Activated CD4-positive, CD25-positive, alpha-beta regulatory T cell treated with anti-CD3 and anti-CD28 coated beads, Interleukin-2, amount 50 U/mL, for 72 hours (primary cell): ENCODE results near the gene PCLAF.
"Not testable (repeated sequence)": the region's sequence is repeated elsewhere in the genome, so short reads cannot be mapped to it uniquely, and the experiment has no call there.

Experiments
- DNase-seq: peaks from one replicate; pipeline ENCODE4 v3.0.0; 2021

Gene PCLAF

DNA sequence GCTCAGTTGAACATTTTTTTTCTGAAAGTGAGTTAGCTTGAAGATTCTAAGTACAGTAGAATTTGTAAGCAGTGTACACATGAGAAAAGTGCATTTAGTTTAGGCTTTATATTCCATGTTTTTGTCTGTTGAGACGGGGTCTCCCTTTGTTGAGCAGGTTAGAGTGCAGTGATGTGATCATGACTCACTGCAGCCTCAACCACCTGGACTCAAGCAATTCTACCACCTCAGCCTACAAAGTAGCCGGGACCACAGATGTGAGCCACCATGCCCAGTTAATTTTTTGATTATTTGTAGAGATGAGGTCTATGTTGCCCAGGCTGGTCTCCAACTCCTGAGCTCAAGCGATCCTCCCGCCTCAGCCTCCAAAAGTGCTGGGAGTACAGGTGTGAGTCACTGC is 20.0 kb downstream of the PCLAF start:
- DNase-seq: no peak

DNA sequence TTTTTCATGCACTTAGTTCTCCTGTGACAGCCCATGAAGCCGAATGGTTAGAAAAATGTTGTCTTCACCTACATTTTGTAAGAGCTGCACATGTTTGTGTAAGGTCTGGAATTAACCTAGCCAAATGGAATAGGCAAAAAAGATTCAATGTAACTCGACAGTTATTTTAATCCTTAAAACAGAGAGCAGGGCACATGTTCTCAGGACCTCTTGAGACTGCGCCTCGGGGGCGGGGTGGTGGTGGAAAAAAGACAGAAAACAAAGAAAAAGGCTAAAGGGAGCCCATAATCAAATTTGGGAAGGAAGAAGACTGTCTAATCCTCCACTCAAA is 24.6 kb downstream of the PCLAF start:
- DNase-seq: no peak

DNA sequence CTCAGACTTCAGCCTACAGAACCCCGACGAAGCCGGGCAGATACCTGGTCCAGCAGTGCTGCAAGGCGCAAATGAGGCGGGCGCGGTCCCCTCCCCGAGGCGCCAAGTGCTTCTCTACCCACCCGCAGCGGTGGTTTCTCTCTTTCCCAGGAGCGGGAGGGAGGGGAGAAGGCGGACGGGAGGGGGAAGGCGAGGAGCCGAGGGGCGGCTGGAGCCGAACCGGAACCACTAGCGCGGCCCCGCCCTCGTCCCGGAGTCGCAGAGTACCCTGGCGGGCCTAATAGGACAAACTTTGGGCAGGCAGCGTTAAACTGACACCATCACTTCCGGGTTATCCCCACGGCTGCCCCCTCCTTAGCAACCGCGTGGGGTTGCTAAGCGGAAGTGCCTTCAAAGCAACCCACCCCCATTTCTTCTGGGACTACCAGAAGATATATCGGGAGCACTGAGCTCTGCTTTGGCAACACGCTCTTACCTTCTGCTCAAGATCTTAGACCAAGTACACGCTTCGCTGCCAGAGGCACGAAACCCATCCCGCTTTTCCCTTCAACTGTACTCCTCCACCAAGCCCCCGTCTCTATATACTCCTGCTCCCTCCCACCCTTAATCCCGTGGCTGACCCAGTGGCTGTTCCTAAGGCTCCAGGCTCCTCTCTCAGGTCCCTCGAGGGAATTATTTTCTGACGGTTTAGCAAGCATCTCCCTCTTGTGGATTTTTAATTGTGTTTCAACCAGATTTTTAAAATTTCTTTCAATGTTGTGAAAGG is 25.1 kb downstream of the PCLAF start, which contains the start of gene CSNK1G1:
TSS of gene CSNK1G1 (minus strand) at position 230 of the 766 bp plus-strand sequence. CDS start 55,674 bp downstream, outside the sequence.
- DNase-seq: peak; percentile 88

GRCh38 chr15:64355348-64355943 is 25.8 kb downstream of the PCLAF start:
- DNase-seq: no peak

DNA sequence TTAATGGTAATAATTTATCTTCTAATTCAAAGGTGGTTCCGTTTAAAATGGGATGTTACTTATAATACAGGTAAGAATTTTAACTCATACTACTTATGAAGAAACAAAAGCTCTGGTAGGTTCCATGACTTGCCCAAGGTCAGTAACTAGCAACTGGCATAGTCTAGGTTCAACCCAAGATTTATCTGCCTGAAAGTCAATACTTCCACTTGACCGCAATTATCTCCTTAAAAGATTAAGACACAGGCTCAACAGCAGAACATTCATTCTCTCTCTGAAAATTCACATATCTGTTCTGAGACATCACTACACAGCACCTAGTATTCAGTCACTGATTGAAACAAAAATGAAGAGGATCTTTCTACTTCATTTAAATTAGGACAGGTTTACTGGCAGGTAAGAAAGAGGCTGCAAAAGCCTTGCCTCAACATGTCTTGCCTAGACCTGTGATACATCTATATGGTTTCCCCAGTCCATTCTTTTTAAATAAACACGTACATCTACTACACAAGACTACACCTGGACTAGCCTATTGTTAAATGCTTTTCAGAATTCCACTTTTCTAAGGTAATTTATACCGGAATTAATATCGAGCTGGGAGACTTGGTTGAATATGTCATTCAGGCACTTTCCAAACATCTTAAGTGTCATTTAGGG is 26.4 kb downstream of the PCLAF start:
- no peak for DNase-seq

- DNase-seq: no peak
Measured at GRCh38 chr15:64351265-64351664, 30.0 kb downstream of the PCLAF start.

DNA sequence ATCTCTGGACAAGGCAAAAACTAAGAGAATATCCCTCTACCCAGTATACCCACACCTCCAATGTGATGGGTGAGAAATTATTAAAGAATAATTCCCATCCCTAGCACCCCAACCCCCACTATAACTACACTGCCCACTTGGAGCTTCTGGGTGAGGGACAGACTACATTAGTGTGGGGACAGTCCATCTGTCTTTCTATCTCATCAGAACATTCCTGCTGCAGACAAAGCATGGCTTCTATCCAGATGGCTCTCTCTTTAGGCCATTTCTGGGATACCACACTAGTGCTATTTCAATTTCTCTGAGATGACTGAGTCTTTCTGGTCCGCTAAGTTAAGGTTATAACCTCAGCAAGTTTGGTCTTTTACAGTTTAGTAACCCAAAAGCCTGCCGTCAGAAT is 31.9 kb downstream of the PCLAF start:
- no peak for DNase-seq

- DNase-seq: no peak
Measured at GRCh38 chr15:64348455-64348854, 32.8 kb downstream of the PCLAF start.

GRCh38 chr15:64346242-64346641 is 35.0 kb downstream of the PCLAF start:
- not testable (repeated sequence) for DNase-seq

- no peak for DNase-seq
Measured at GRCh38 chr15:64344651-64345294, 36.5 kb downstream of the PCLAF start.

- DNase-seq: no peak
Measured at GRCh38 chr15:64343841-64344240, 37.4 kb downstream of the PCLAF start.

DNA sequence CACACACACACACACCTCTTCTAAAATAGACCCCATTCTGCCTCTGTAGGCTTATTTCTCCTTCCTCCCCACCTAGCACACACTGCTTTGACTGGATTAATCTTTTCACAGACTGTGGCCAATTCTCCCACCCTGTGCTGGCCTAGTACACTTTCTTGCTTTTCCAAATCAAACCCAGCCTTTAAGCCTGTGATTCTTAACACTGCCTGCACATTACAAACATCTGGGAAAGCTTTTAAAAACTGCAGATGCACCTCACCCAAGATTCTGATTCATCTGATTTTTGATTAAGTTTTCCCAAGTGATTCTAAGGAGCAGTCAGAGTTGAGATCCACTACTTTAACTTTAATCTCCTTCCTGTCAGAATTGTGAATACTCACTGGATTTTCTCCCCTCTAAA is 38.0 kb downstream of the PCLAF start:
- no peak for DNase-seq

DNA sequence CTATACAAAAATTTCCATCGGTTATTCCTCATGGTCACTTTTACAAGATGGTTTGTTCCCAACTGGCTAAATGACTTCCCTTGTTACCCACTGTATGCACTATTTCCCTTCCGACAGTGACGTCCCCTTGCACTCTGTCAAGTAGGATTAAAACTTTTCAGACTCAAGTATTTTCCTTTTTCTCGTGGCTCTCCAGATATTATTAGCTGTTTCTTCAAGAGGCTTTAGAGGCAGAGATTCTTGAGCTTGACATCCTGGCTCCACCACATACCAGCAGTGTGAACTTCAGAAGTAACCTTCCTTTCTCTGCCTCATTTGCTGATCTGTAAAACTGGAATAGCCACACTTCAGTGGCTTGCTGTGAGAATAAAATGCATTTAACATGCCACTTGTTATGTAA is 39.3 kb downstream of the PCLAF start:
- DNase-seq: no peak

DNA sequence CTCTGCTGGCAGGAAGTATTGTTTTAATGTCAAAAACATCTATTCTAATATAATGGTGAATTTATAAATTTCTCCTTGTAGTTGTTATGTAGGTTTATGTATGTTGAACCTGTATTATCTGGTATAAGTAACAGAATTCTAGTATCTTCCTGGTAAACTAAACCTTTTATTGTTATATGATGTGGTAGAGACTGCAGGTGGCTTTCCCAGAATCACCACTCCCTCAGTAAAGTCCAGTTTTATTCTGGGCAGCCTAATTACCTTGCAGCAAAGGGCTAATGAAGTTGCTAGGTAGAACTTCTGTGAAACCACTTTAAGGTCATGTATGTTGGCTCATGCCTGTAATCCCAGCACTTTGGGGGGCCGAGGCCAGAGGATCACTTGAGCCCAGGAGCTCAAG is 40.9 kb downstream of the PCLAF start:
- no peak for DNase-seq

GRCh38 chr15:64337761-64338160 is 43.5 kb downstream of the PCLAF start:
- DNase-seq: no peak

- no peak for DNase-seq
Measured at GRCh38 chr15:64333986-64334929, 47.0 kb downstream of the PCLAF start.

GRCh38 chr15:64333516-64333915 is 47.7 kb downstream of the PCLAF start:
- no peak for DNase-seq

- not testable (repeated sequence) for DNase-seq
Measured at GRCh38 chr15:64331668-64332067, 49.6 kb downstream of the PCLAF start.

GRCh38 chr15:64326975-64327374 is 54.3 kb downstream of the PCLAF start:
- DNase-seq: not testable (repeated sequence)

- DNase-seq: not testable (repeated sequence)
Measured at GRCh38 chr15:64326458-64326857, 54.8 kb downstream of the PCLAF start.

GRCh38 chr15:64324165-64324877 is 56.9 kb downstream of the PCLAF start:
- no peak for DNase-seq

GRCh38 chr15:64315216-64315615 is 66.0 kb downstream of the PCLAF start:
- no peak for DNase-seq
